ENCODE measurements around the gene MYH9.

DNA sequence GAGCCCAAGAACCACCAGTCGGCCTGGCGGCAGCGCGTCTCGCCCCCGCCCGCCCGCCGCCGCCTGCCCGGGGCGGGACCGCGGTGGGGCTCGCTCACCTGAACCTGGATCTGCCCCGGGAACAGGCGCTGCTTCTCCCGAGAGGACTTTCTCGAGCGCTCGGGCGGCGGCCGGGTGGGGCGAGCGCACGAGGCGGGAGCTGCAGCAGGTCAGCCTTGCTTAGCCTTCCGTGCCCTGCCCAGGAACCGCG, 133 bp downstream of the MYH9 start:
- TF ChIP-seq CTCF (conservative IDR thresholded peaks at IDR 0.05; ENCODE audit: low read length), result no peak
- TF ChIP-seq EZH2phosphoT487 (IDR thresholded peaks at IDR 0.05; ENCODE audit: borderline replicate concordance, low read depth, low read length), result no peak
